TTC549 (cell line): ENCODE data around the gene ZNF740.

Experiments used
- FAIRE-seq: peaks from 2 replicates; lab custom pipeline; 2012; peaks lifted over from hg19 to GRCh38; lab: Jason Lieb, UNC

The ZNF740 gene

DNA sequence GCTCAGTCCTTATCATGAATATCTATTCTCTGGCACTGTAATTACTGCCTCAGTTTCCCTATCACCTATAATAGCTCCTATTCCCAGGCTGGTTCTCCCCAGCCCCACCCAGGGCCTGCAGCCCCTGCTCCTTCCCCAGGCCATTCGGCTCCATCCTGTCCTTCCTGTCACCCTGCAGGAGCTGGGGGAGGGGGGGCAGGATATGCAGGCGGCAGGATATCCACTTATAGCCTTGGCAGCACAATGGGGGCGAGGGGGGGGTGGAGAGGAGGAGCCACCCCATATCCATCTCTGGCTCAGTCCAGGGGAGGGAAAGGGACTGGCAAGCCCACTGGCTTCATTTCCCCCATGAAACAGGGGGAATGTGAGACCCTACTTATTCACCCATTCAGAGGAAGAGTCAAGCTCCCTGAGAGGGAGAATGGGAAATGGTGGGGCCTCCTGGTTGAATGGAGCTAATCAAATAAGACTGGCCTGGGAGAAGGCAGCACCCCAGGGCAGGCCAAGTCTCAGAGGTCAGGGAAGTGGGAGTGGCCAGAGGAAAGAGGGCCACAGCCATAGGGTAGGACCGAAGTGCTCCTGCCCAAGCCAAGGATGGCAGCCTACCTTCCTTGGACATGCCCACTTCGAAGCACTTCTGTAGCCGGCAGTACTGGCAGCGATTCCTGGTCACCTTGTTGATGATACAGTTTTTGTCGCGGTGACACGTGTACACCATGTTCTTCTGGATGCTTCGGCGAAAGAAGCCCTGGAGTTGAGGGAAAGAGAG lies 34.3 kb downstream of the ZNF740 start:
- FAIRE-seq = no peak

DNA sequence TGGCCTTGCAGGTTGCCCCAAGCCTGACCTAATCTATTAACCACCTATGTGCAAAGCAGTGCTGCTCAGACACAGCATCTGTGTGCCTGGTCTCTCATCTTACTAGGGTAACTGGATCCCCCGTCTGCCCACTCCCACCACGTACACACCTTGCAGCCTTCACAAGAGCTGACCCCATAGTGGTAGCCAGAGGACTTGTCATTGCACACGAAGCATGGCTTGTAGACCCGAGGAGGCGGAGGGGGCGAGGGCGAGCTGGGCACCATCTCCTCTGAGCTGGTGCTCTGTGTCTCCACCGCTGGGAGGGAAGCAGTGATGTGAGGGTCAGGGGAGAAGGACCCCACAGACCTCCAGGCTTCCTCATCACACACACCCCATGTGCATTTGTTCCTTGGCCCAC lies 35.0 kb downstream of the ZNF740 start:
- FAIRE-seq = no peak

DNA sequence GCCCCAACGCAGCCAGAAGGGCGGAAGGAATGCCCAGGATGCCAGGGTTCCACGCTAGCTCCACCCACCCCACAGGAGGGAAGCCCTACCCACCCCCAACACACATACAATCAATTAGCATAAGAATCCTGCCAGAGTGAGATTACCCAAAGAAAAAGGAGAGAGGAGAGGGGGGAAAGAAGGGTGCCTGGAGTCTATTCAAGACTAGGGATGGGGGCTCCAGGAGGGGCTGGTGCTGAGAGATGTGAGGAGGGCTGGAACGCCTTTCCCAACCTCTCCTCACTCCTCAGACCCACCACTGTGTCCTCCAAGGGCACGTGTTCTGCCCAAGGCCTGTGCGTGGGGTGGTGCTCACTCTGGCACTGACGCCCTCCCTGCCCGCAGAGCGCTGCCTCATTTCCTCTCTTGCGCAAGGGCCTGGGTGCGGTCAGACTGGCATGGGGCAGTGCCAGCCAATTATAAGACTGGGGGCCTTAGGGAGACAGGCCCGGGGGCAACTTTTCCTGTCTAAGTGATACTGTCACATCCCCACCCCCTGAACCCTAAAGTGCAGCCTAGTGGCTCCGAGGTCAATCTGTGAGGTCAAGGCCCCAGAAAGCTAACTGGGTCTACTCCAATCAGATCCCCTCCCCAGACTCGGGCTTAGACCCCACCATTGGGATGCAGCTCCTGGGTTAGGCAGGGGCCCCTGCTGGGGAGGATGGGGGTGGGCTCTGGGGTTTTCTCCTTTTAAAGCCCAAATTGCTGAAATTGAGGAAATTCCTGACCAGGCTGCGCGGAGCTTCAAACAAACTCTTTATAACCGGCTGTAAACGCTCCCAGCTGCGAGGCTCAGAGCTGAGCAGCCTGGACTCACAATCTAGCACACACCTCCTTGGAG lies 36.8 kb downstream of the ZNF740 start:
- FAIRE-seq = no peak

DNA sequence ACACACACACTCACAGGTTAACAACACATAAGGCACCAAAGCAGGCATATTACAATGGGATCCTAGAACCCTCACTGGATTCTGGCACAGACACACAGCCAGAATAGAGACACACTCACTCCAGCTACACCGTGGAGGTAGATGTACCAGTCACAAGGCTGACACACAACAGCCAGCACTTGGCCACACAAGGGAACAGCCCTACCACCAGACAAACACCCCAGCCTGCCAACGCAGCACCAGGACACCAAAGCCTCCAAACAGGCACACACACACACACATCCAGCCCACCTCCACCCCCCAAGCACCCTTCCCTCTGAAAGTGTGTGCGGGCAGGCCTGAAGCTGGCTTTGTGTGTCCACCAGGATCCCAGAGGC lies 37.4 kb downstream of the ZNF740 start:
- FAIRE-seq = no peak

DNA sequence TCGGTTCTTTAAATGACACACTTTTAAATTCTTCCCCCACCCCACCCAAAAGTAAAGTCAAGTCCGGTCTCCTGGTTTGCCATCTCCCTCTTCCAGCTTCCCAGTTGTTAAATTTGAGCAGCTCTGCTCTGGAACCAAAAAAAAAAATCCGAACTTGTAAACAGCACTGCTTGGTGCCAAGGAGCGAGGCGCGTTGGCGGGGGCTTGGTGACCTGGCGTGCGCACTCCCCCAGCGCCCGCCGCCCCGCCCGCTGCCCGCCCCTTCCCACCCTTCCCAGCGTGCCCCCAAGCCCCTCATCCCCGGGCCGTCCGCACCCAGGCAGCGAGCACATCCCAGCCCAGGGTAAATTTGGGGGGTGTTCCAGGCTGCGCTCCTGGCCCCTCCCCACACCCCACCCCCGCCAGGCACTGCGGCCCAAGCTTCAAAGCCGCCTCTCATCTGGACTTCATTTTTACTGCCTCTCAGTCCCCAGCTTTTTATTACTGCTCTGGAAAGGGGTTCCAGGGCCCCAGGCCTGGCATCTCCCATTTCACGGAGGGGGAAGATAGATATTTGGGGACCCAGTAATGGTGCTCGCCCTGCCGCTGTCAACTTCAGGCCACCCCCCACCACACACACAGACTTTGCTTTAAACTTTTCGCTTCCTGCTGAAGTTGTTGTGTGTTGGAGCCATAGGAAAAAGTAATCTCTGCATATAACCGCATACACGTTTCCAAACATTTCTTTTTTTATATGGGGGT lies 38.2 kb downstream of the ZNF740 start:
- FAIRE-seq = no peak

DNA sequence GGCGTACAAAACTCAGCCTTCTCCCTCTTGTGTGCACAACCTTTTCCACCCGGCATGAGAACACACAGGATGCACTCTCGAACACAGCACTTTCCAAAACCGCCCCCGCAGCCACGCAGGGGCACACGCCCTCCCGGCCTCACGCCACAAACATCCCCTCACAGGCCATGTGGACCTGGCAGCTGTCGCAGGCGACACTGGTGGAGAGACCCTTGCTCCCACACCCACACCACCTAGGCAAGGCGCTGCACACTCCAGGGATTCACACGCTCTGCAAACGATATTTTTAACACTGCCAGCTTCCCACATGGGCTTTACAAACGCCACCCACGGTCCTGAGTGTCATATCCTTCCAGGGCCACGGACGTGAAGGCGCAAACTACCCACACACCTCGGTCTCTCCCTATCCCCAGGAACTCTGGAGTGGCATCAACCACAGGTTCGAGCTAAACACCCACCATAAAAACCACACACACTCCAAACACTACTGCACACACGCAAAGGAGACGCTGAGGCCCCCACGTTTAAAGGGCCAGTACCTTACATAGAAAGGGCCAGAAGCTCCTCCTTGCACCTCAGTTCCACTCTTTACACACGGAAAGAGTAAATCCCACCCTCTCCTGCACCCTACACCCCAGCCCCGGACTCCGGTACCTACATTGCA lies 38.9 kb downstream of the ZNF740 start:
- FAIRE-seq = no peak

DNA sequence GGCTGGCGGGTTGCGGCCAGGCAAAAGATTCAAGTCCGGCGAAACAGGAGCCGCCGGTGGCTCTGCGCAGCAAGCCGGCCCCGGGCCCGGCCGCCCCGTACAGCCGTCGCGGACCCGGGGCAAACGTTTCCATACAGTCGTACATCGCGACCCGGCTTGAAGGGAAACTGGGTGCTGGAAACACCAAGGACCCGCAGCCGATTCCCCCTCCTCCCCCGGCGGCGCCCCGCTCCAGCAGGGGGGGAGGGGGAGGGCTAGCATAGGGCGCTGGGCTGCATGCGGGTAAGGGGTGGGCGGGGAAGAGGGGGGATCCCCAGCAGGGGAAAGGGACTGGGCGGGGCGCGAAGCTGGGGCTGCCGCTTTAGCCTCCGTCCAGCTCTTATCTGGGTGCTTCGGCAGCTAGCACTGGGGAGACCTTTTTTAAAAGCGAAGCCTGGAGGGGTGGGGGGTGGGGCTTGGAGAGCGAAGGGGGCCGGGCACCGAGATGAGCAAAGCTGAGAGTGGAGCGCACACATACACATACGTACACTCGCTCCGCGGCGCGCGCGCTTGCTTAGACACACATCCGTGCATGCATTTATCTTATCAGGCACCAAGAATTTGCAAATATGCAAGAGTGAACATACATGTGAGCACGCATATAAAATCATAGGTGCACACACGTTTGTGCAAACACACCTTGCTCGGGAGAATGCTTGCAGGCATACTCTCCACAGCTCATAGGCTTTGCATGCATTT lies 39.6 kb downstream of the ZNF740 start:
- FAIRE-seq = no peak

DNA sequence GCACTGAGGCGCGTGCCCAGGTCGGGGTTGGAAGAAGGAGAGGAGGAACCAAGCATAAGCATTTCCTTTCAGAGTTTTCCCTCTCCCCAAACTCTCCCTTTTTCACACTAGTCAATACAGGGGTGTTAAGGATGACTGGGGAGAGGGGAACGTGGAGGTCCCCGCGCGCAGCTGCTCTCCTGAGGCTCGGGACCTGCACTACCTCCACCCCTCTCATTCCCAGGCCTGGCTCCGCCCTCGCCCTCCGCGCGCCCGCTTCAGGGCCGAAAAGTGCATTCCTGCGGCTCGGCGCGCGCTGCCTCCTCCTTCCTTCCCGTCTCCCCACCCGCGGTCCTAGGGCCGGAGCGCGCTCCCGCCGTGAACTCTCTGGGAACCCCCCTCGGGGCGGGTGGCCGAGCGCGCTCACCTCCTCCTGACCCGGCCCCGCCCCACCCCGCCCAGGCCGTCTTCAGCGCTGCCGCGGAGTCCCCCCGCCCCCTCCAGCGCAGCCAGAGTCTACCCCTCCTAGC lies 40.2 kb downstream of the ZNF740 start:
- no peak for FAIRE-seq

DNA sequence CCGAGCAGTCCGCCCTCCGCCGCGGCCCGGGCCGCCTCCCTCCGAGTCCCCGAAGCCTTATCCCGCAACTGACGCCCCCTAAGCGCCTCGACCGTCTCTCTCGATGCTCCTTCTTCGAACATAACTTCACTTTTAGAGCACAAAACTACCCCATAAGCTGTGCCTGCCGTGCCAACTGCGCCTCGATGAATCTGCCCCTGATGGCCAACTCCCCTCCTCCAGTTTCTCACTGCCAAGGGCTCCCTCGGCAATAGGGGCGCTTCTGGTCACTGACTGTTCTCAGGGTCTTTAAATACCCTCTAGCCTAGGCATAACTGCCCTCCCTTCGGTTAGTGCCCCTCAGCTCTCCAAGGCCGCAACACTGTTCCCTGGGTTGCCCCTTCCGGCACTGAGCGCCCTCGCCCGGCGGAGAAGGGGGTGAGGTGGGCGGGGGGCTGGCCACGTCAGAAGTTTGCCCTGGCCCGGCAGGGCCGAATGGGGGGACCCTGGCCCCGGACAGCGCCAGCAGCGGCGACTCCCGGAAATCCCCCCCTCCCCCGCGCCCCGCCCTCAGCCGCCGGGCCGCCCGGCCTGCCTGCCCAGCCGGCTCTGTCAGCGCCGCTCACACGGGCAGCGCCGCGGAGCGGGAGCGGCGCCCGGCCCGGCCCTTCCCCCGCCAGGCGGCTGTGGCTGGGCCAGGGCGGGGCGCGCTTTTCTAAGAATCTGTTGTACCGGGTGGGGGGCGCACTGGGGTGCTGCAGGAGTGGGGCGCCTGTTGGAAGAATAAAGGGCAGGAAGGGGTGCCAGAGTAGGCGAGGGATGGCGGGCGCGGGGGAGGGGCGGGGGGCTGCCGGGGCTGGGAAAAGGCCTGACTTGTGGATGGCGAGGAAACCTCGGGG lies 40.9 kb downstream of the ZNF740 start:
- no peak for FAIRE-seq

DNA sequence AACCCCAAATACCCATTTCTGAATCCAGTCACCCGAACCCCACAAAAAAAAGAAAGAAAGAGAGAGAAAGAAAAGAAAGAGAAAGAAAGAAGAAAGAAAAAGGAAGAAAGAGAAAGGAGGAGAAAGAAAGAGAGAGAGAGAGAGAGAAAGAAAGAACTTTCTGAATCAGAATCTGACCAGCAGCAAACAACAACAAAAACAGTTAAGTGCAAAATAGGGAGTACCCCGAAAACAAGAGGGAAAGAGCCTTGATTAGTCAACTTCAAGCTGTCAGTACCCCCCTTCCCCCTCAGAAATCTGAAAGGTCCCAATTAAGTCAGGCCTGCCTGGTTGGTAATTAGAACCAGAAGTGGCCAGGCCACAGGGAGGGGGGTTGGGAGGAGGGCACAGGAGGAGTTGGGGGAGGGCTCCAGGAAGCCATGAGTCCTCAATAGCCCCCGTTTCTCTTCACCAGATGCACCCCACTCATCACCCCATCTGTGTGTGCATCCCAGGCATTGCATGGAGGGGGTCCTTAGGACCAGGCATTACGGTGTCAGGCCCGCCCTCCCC lies 41.7 kb downstream of the ZNF740 start:
- no peak for FAIRE-seq

DNA sequence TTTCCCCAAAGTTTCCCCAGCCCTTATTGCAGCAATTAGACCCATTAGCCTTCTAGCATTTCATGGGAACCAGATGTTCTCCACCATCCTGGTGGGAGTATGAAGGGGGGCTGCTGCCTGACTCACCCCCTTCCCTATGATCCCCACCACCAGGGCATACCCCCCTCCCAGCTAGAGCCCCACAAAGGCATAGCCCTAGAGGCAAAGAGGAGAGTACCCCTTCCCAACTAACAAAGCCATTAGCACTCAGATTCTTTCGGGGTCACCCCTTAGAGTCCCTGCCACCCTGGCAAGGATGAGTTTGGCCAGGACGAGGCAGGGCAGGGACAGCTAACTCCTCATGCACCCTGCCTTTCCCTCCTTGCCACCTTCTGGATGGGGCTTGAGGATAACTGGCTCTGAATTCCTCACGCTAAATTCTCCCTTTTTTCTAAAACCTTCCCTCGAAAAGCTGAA lies 42.3 kb downstream of the ZNF740 start:
- FAIRE-seq = no peak

DNA sequence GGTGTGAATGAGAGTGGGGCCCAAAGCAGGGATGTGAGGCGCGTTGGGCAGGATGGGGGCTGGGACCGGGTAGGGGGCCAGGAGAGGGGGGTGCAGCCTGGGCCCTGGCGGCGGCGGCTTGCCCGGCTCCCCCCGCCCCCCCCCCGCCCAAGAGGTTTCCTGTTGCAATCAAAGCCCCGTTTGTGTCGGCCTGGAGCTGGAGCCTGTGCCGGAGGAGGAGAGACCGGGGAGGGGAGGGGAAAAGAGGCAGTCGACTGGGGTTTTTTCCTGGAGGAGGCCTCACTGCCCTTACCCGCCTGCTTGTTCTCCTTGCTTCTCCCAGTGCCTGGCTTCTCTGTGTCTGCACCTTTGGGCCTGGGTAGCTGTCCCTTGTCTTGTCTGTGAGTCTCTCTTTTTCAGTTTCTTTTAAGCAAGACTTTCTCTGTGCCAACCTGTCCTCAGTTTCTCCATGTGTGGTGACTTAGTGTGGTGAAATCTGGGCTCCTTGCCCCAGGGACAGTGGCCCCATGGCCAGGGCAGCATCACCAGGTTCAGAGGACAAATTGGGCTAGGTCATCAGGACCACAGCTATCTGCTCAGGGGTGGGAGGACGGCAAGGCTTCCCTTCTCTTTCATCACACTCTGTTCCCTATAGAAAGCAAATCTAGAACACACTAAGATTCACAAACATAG lies 43.0 kb downstream of the ZNF740 start:
- FAIRE-seq = no peak

DNA sequence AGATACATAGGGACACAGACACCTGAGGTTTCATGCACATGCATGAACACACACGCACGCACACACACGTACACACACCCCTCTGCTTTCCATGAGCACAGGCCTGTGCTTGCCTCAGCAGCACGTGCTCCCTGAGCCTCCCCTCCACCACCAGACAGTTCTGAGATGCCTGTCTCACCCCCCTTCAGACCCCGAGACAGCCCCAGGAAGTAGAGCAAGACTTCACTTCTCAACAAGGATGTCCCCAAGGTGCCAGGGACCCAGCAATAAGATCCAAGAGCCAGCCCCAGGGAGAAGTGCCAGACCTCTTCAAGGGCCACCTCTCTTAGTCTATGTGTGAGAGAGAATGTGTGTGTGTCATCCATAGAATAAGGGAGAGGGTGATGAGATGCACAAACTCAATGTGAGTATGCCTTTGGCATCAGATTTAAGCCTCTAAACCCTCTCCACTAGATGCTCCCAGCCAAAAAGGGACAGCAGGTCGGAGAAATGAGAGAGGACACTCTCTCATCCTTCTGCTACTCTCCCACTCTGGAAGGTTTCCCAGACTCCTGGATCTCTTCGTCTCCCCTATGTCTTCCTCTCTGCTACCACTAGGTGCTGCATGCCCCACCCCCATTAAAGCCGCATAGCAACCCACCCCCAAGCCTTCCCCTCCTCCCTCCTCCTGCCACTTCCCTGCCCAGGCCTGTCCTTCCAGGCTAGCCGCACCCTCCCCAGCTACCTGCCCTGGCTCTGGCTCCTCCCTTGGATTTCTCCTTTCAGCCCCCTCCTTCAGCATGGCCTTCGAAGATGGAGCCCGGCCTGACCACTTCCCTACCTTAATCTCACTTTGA lies 43.8 kb downstream of the ZNF740 start:
- FAIRE-seq = no peak

DNA sequence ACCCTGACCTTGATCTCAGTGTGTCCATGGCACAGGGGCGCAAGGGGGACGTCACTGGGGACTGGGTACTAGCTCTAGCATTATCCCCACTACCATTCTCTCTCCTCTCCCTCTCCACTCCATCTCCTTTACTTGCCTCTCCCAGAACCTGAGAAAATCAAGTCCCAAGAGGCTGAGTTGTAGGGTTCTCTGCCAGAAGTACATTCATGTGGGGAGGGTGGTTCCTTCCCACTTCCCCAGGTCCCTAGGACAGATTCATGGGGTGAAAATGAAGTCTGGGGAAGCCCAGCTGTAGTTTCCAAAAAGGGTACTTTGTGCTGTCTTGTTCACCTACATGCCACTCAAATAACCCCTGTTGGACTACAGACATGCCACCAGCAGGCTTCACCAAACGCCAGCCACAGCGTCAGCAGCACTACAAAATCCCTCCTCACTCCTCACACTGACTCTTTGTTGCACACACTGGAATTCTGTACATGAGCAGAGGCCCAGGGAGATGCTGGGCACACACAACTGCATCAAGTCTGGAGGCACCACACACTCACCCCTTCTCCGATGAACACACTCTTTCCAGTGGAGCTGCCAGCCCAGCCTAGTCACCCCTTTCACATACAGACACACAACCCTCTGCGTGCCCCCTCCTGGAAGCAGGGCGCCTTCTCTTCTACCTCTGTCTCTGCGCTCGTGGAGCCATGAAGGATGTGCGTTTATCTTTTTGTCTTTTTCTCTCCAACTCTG lies 44.5 kb downstream of the ZNF740 start:
- FAIRE-seq = no peak

DNA sequence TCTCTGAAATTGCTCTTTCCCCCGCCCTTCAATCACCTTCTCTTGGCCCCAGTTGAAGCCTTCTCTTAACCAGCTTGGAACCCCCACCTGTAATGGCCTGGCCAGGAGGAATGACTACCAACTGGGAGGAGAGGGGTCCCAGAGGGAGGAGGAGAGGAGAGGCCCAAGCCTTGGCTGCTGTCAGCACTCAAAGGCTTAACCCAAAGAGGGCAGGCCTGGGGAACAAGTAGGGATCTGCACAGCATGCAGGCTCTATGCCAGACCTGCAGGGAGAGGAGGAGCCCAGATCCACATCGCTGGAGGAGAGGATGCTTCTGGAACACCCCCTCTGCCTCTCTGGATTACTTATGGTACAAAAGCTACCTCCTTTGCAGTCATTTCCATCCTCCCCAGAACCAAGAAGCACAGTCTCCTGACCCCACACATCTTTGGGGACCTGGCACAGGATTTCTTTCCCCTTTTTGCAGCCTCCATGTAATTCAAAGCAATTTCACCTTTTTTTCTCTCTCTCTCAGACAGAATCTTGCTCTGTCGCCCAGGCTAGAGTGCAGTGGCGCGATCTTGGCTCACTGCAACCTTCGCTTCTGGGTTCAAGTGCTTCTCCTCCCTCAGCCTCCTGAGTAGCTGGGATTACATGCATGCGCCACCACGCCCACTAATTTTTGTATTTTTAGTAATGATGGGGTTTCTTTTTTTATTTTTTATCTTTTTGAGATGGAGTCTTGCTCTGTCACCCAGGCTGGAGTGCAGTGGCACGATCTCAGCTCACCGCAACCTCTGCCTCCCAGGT lies 45.3 kb downstream of the ZNF740 start:
- FAIRE-seq = no peak

DNA sequence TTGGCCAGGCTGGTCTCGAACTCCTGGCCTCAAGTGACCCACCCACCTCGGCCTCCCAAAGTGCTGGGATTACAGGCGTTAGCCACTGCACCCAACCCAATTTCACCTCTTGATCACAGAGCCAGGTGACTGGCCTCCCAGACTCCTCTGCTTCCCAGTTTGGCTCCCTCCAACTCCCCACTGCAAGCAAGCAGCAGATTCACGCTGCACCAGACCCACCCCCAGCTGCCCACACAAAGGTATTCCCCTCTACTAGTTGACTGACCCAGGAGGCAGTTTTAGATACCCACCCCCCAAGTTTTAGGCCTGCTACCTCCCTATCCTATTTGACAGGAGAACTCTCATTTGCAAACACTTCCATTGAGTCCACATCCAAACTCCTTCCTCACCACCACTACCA lies 46.3 kb downstream of the ZNF740 start:
- no peak for FAIRE-seq

DNA sequence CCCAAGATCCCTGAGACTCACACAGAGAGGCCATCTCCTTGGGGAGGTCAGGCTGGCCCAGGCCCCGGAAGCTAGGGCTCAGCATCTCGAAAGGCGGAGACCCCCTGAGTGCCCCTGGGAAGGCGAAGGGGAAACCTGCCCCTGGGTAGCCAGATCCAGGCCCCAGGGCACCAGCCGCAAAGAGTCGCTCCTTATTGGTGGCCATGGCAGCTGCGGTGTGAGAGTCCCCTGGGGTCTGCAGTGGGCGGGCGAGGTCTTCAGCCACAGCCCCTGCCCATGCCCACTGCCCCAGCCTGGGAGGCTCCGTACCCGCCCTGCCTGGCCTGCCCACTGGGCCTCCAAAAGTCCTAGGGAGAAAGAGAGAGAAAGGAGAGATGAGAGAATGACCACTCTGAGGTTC lies 46.8 kb downstream of the ZNF740 start:
- no peak for FAIRE-seq
